GM23338 (cell line): Measurements from ENCODE around the gene ALCAM. TPM values are rescaled to one million over a fixed set of nuclear protein-coding genes. Genes with fewer than 3 reads are reported as not detected.
A peak's percentile ranks its signal among the peaks of the same experiment; 100 is the strongest.
"Not testable (repeated sequence)": the region's sequence is repeated elsewhere in the genome, so short reads cannot be mapped to it uniquely, and the experiment has no call there.

ENCODE experiments used
- ATAC-seq: fragments of 200-7000 bp; cut with Tn5 transposase; 3 replicates; pipeline ENCODE4 v1.9.1; 2020
- DNase-seq: peaks from one replicate; pipeline ENCODE4 v3.0.0-alpha.2; 2015; ENCODE audit warnings: low spot score
- H2AFZ ChIP-seq: fragments of 200-600 bp; sonication (generic); 2 replicates; pipeline ENCODE4 v1.8.0; 2016; ENCODE audit warnings: antibody characterized with exemption, mild to moderate bottlenecking, moderate library complexity
- H3F3A ChIP-seq: fragments of 200-600 bp; sonication (generic); replicated peaks from 2 replicates; pipeline ENCODE4 v1.8.0; 2017; ENCODE audit warnings: antibody characterized with exemption, mixed run types, low read depth
- H3K27ac ChIP-seq: fragments of 200-600 bp; sonication (generic); 2 replicates; pipeline ENCODE4 v1.6.1; 2016; ENCODE audit warnings: low read depth
- H3K27me3 ChIP-seq: fragments of 200-600 bp; sonication (generic); 2 replicates; pipeline ENCODE4 v1.8.0; 2016; ENCODE audit warnings: mild to moderate bottlenecking, mixed run types, moderate library complexity; ENCODE audit not compliant: insufficient read depth
- H3K36me3 ChIP-seq: fragments of 200-600 bp; sonication (generic); 2 replicates; pipeline ENCODE4 v1.8.0; 2016; ENCODE audit warnings: mild to moderate bottlenecking; ENCODE audit not compliant: insufficient read depth
- H3K4me1 ChIP-seq: fragments of 200-600 bp; sonication (generic); 2 replicates; pipeline ENCODE4 v1.8.0; 2016; ENCODE audit warnings: mild to moderate bottlenecking, moderate library complexity; ENCODE audit not compliant: insufficient read depth
- H3K4me2 ChIP-seq: fragments of 200-600 bp; sonication (generic); 2 replicates; pipeline ENCODE4 v1.7.1; 2017; ENCODE audit warnings: mixed run types
- H3K4me3 ChIP-seq: fragments of 200-600 bp; sonication (generic); 2 replicates; pipeline ENCODE4 v1.6.1; 2016; ENCODE audit warnings: mixed run types
- H3K79me2 ChIP-seq: fragments of 200-600 bp; sonication (generic); replicated peaks from 2 replicates; pipeline ENCODE4 v1.8.0; 2017; ENCODE audit warnings: mild to moderate bottlenecking; ENCODE audit not compliant: insufficient read depth
- H3K9me2 ChIP-seq: fragments of 200-600 bp; sonication (generic); 2 replicates; pipeline ENCODE4 v1.8.0; 2017; ENCODE audit not compliant: insufficient read depth
- H4K20me1 ChIP-seq: fragments of 200-600 bp; sonication (generic); replicated peaks from 2 replicates; pipeline ENCODE4 v1.8.0; 2017; ENCODE audit warnings: mild to moderate bottlenecking; ENCODE audit not compliant: insufficient read depth
- H3K27ac Mint-ChIP-seq: 2 replicates; pipeline ENCODE4 v1.8.0; 2020; ENCODE audit warnings: inconsistent platforms, mild to moderate bottlenecking, moderate library complexity, mixed read lengths
- H3K27me3 Mint-ChIP-seq: 3 replicates; pipeline ENCODE4 v1.8.0; 2022; ENCODE audit warnings: low read depth, mild to moderate bottlenecking, moderate library complexity, mixed read lengths, inconsistent platforms; ENCODE audit not compliant: insufficient read depth, poor library complexity
- H3K36me3 Mint-ChIP-seq: 3 replicates; pipeline ENCODE4 v1.8.0; 2021; ENCODE audit warnings: low read depth, mild to moderate bottlenecking, inconsistent platforms, moderate library complexity, mixed read lengths
- H3K4me1 Mint-ChIP-seq: 3 replicates; pipeline ENCODE4 v1.8.0; 2020; ENCODE audit warnings: mild to moderate bottlenecking, inconsistent platforms, mixed read lengths
- H3K4me3 Mint-ChIP-seq: 3 replicates; pipeline ENCODE4 v1.8.0; 2021; ENCODE audit warnings: moderate library complexity, mild to moderate bottlenecking, inconsistent platforms, mixed read lengths
- H3K9me3 Mint-ChIP-seq: 3 replicates; pipeline ENCODE4 v1.8.0; 2020; ENCODE audit warnings: moderate library complexity, mild to moderate bottlenecking, inconsistent platforms, mixed read lengths
- CREB1 ChIP-seq: fragments of 250-450 bp; sonication (Bioruptor Pico); IDR thresholded peaks from 2 replicates; pipeline ENCODE4 v1.5.0; 2020; ENCODE audit warnings: low read depth, mild to moderate bottlenecking, moderate library complexity
- EZH2 ChIP-seq: fragments of 200-600 bp; sonication (generic); IDR thresholded peaks from one replicate; pipeline ENCODE4 v1.8.0; 2017; ENCODE audit warnings: antibody characterized with exemption, mild to moderate bottlenecking, low read depth; ENCODE audit not compliant: unreplicated experiment
- polyA plus RNA-seq: library from polyadenylated mRNA; unstranded; fragments of >200 nt; fragmentation: Nextera tagmentation; extraction: Ambion mirVana; gene quantifications from 2 replicates; pipeline ENCODE4 v1.2.1, GENCODE V29; 2016
- total RNA-seq: library from RNA; depleted of rRNA; stranded (reverse); fragments of >200 nt; shearing (Covaris generic); gene quantifications from 2 replicates; pipeline ENCODE4 v1.2.3, GENCODE V29; 2014
- TF ChIP-seq, protein P1 (sequence below): IDR thresholded peaks from one replicate; pipeline ENCODE4 v1.6.1; 2018; ENCODE audit warnings: antibody characterized with exemption; ENCODE audit not compliant: unreplicated experiment
- TF ChIP-seq, protein P2 (sequence below), 2 experiments: fragments of 200-600 bp in 1 of 2; sonication (generic) in 1 of 2; conservative IDR thresholded peaks; 2 replicates each; pipeline versions ENCODE4 v1.5.1 to v1.6.1; 2016 to 2017; ENCODE audit warnings: antibody characterized with exemption in 2 of 2, low read depth in 2 of 2, mild to moderate bottlenecking in 2 of 2, moderate library complexity in 1 of 2

The ALCAM gene
- total and polyA plus RNA-seq, 2 experiments from 2014 or later: 11.3 to 36.0 TPM

DNA sequence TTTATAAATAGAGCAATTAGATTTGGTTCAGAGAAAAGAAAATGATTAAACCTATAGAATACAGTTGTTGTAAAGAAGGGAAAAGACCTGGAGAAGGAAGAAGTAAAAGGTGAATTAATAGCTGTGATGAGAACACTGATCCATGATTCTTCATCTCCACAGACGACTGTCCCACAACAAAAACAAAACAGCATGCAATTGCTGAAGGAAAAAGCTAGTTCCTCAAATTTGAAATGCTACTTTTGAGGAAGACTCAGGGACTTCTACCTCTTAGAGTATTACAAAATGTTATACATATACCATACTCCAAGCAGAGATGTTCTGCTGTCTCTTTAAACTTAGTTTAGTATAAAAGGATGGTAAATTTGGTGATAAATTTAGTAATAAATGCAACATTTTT lies 21.5 kb downstream of the ALCAM start (continued):
- TF ChIP-seq, protein P1, sequence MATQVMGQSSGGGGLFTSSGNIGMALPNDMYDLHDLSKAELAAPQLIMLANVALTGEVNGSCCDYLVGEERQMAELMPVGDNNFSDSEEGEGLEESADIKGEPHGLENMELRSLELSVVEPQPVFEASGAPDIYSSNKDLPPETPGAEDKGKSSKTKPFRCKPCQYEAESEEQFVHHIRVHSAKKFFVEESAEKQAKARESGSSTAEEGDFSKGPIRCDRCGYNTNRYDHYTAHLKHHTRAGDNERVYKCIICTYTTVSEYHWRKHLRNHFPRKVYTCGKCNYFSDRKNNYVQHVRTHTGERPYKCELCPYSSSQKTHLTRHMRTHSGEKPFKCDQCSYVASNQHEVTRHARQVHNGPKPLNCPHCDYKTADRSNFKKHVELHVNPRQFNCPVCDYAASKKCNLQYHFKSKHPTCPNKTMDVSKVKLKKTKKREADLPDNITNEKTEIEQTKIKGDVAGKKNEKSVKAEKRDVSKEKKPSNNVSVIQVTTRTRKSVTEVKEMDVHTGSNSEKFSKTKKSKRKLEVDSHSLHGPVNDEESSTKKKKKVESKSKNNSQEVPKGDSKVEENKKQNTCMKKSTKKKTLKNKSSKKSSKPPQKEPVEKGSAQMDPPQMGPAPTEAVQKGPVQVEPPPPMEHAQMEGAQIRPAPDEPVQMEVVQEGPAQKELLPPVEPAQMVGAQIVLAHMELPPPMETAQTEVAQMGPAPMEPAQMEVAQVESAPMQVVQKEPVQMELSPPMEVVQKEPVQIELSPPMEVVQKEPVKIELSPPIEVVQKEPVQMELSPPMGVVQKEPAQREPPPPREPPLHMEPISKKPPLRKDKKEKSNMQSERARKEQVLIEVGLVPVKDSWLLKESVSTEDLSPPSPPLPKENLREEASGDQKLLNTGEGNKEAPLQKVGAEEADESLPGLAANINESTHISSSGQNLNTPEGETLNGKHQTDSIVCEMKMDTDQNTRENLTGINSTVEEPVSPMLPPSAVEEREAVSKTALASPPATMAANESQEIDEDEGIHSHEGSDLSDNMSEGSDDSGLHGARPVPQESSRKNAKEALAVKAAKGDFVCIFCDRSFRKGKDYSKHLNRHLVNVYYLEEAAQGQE: no peak
- TF ChIP-seq, protein P2, sequence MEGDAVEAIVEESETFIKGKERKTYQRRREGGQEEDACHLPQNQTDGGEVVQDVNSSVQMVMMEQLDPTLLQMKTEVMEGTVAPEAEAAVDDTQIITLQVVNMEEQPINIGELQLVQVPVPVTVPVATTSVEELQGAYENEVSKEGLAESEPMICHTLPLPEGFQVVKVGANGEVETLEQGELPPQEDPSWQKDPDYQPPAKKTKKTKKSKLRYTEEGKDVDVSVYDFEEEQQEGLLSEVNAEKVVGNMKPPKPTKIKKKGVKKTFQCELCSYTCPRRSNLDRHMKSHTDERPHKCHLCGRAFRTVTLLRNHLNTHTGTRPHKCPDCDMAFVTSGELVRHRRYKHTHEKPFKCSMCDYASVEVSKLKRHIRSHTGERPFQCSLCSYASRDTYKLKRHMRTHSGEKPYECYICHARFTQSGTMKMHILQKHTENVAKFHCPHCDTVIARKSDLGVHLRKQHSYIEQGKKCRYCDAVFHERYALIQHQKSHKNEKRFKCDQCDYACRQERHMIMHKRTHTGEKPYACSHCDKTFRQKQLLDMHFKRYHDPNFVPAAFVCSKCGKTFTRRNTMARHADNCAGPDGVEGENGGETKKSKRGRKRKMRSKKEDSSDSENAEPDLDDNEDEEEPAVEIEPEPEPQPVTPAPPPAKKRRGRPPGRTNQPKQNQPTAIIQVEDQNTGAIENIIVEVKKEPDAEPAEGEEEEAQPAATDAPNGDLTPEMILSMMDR (conservative IDR thresholded peaks at IDR 0.05; ENCODE audit: low read depth in 2 of 2): no peak

DNA sequence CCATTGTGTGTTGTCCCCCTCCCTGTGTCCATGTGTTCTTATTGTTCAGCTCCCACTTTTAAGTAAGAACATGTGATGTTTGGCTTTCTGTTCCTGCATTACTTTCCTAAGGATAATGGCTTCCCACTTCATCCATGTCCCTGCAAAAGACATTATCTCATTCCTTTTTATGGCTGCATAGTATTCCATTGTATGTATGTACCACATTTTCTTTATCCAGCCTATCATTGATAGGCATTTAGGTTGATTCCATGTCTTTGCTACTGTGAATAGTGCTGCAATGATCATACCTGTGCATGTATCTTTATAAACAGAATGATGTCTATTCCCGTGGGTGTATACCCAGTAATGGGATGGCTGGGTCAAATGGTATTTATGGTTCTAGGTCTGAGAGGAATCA lies 23.1 kb downstream of the ALCAM start:
- not testable (repeated sequence) for H4K20me1 ChIP-seq, H2AFZ ChIP-seq, H3K4me1 Mint-ChIP-seq, H3K4me2 ChIP-seq, H3K27ac Mint-ChIP-seq, H3F3A ChIP-seq, H3K4me3 ChIP-seq, H3K27me3 ChIP-seq, H3K4me1 ChIP-seq, H3K9me2 ChIP-seq, DNase-seq, H3K4me3 Mint-ChIP-seq, ATAC-seq, H3K27ac ChIP-seq, H3K36me3 ChIP-seq, H3K27me3 Mint-ChIP-seq
- peaks cover 43% of the 10 kb centered on the region for H3K79me2 ChIP-seq
- Mint-ChIP-seq H3K9me3 (peaks cover 28% of the 10 kb centered on the region), H3K36me3 (peaks cover 28% of the 10 kb centered on the region; the same call in 2 of the 3 replicates)

DNA sequence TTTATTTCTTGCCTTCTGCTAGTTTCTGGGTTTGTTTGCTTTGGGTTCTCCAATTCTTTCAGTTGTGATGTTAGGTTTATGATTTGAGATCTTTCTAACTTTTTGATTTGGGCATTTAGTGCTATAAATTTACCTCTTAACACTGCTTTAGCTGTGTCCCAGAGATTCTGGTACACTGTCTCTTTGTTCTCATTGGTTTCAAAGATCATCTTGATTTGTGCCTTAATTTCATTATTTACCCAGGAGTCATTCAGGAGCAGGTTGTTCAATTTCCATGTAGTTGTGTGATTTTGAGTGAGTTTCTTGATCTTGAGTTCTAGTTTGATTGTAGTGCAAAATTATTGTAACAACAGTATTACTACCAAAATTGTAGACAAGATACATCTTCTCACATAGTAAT lies 25.9 kb downstream of the ALCAM start:
- H2AFZ ChIP-seq, H3K4me1 ChIP-seq, H3F3A ChIP-seq, H3K27ac ChIP-seq, H4K20me1 ChIP-seq, H3K4me3 ChIP-seq, ATAC-seq, H3K36me3 ChIP-seq, H3K4me2 ChIP-seq, H3K27me3 ChIP-seq, H3K4me3 Mint-ChIP-seq, H3K4me1 Mint-ChIP-seq, DNase-seq, H3K27me3 Mint-ChIP-seq, H3K27ac Mint-ChIP-seq, H3K9me2 ChIP-seq: not testable (repeated sequence)
- H3K9me3 Mint-ChIP-seq: peaks cover 28% of the 10 kb centered on the region
- H3K79me2 ChIP-seq: peaks cover 42% of the 10 kb centered on the region
- peaks cover 28% of the 10 kb centered on the region; the same call in 2 of the 3 replicates for H3K36me3 Mint-ChIP-seq

DNA sequence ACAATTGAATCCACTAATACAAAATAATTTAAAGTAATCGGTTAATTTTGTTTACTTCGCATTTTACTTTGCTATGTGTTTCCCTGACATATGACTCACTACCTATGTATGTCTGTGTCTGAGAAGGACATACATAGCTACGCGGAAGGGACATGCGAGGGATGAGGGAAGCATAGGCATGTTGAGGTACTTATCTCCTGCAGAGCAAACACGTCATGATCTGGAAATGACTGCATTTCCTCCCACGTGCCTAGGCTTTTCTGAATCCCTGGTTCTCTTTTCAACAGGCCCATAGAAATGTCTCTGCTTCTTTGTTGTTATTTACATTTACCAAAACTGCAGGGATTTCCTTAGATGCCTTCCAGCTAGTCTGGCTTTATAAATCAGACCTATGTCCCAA lies 27.5 kb downstream of the ALCAM start:
- Mint-ChIP-seq H3K27ac (no peak overlapping the region), H3K27me3 (no peaks in the 10 kb centered on the region), H3K4me3 (no peak overlapping the region), H3K4me1 (peaks cover 7% of the 10 kb centered on the region), H3K9me3 (peaks cover 28% of the 10 kb centered on the region), H3K36me3 (peaks cover 28% of the 10 kb centered on the region; the same call in 2 of the 3 replicates)
- H3K9me2 ChIP-seq: no peaks in the 10 kb centered on the region
- peak; percentile 25 for DNase-seq
- H3K4me1 ChIP-seq: peaks cover 3% of the 10 kb centered on the region; the same call in 1 of the 2 replicates
- H3K27ac ChIP-seq: no peak overlapping the region; the same call in 1 of the 2 replicates
- no peaks in the 10 kb centered on the region for H4K20me1 ChIP-seq
- no peak overlapping the region for H2AFZ ChIP-seq
- H3K36me3 ChIP-seq: no peaks in the 10 kb centered on the region
- H3K4me2 ChIP-seq: no peak overlapping the region
- TF ChIP-seq EZH2 (no peak), CREB1 (CRISPR knock-in tag) (0 out of 2 replicates have a peak, but pooled peaks have one; percentile 22)
- peaks cover 42% of the 10 kb centered on the region for H3K79me2 ChIP-seq
- no peak; the same call in 2 of the 3 replicates for ATAC-seq
- H3K27me3 ChIP-seq: no peaks in the 10 kb centered on the region
- no peak overlapping the region for H3K4me3 ChIP-seq
- no peaks in the 10 kb centered on the region for H3F3A ChIP-seq
